WTC11 (cell line): ENCODE results near the gene MGAT3. TPM values are rescaled to one million over a fixed set of nuclear protein-coding genes. Genes with fewer than 3 reads are reported as not detected.

ENCODE experiments used
- ATAC-seq: fragments of 200-7000 bp; cut with Tn5 transposase; 2 replicates; pipeline ENCODE4 v1.10.0; 2021; ENCODE audit warnings: mild to moderate bottlenecking, moderate library complexity
- CTCF ChIA-PET: fragments of 300-600 bp; sonication (Branson Sonifier 250); formaldehyde crosslinking; loops from one replicate; lab custom pipeline; 2021; ENCODE audit warnings: antibody characterized with exemption; lab: Charles Lee
- POLR2A ChIA-PET: fragments of 350-600 bp; sonication (Branson Sonifier 250); formaldehyde crosslinking; loops from one replicate; lab custom pipeline; 2021; ENCODE audit warnings: antibody characterized with exemption; lab: Charles Lee
- DNase-seq: peaks from one replicate; pipeline ENCODE4 v3.0.0; 2021; ENCODE audit warnings: low spot score
- H3K27ac Mint-ChIP-seq: 2 replicates; pipeline ENCODE4 v1.8.0; 2021; ENCODE audit warnings: mixed read lengths
- H3K27me3 Mint-ChIP-seq: 2 replicates; pipeline ENCODE4 v1.8.0; 2021; ENCODE audit warnings: low read depth, mild to moderate bottlenecking, moderate library complexity, mixed read lengths
- H3K36me3 Mint-ChIP-seq: 2 replicates; pipeline ENCODE4 v1.8.0; 2021; ENCODE audit warnings: mixed read lengths
- H3K4me1 Mint-ChIP-seq: 2 replicates; pipeline ENCODE4 v1.8.0; 2022; ENCODE audit warnings: mixed read lengths
- H3K4me3 Mint-ChIP-seq: 2 replicates; pipeline ENCODE4 v1.8.0; 2021; ENCODE audit warnings: mild to moderate bottlenecking, moderate library complexity, mixed read lengths
- H3K9me3 Mint-ChIP-seq: 2 replicates; pipeline ENCODE4 v1.8.0; 2021; ENCODE audit warnings: mixed read lengths
- AFF4 ChIP-seq: sonication (generic); formaldehyde crosslinking; IDR thresholded peaks from 2 replicates; pipeline ENCODE4 v1.8.1; 2023; ENCODE audit warnings: mild to moderate bottlenecking, missing genetic modification reagents, borderline replicate concordance
- CBFB ChIP-seq: sonication (generic); formaldehyde crosslinking; IDR thresholded peaks from 2 replicates; pipeline ENCODE4 v1.8.1; 2022; ENCODE audit warnings: mild to moderate bottlenecking, low read depth, missing genetic modification reagents
- E2F4 ChIP-seq: sonication (generic); formaldehyde crosslinking; IDR thresholded peaks from 2 replicates; pipeline ENCODE4 v1.8.1; 2022; ENCODE audit warnings: low read depth, mild to moderate bottlenecking, moderate library complexity, missing genetic modification reagents, borderline replicate concordance
- EMX1 ChIP-seq: fragments of 250-450 bp; sonication (Bioruptor Pico); IDR thresholded peaks from 2 replicates; pipeline ENCODE4 v1.8.0; 2021; ENCODE audit warnings: mild to moderate bottlenecking
- ERG ChIP-seq: fragments of 250-450 bp; sonication (Bioruptor Pico); IDR thresholded peaks from 2 replicates; pipeline ENCODE4 v1.8.0; 2021; ENCODE audit warnings: mild to moderate bottlenecking
- GRHL2 ChIP-seq: fragments of 250-450 bp; sonication (Bioruptor Pico); IDR thresholded peaks from 2 replicates; pipeline ENCODE4 v1.8.0; 2022; ENCODE audit warnings: mild to moderate bottlenecking, moderate library complexity; ENCODE audit not compliant: insufficient replicate concordance, severe bottlenecking
- GTF2I ChIP-seq: fragments of 250-450 bp; sonication (Bioruptor Pico); conservative IDR thresholded peaks from 2 replicates; pipeline ENCODE4 v1.4.0; 2021; ENCODE audit warnings: mild to moderate bottlenecking
- JUN ChIP-seq: sonication (generic); formaldehyde crosslinking; IDR thresholded peaks from 2 replicates; pipeline ENCODE4 v1.8.0; 2023; ENCODE audit warnings: mild to moderate bottlenecking, missing genetic modification reagents
- MLX ChIP-seq: sonication (generic); formaldehyde crosslinking; IDR thresholded peaks from 2 replicates; pipeline ENCODE4 v1.8.1; 2023; ENCODE audit warnings: mild to moderate bottlenecking, missing genetic modification reagents, moderate library complexity
- NR3C1 ChIP-seq: sonication (generic); formaldehyde crosslinking; conservative IDR thresholded peaks from 2 replicates; pipeline ENCODE4 v1.8.1; 2023; ENCODE audit warnings: low read depth, mild to moderate bottlenecking, missing genetic modification reagents
- PRDM15 ChIP-seq: sonication (generic); formaldehyde crosslinking; IDR thresholded peaks from 2 replicates; pipeline ENCODE4 v1.8.0; 2022; ENCODE audit warnings: missing genetic modification reagents
- PREB ChIP-seq: sonication (generic); formaldehyde crosslinking; IDR thresholded peaks from 2 replicates; pipeline ENCODE4 v1.8.1; 2022; ENCODE audit warnings: mild to moderate bottlenecking, missing genetic modification reagents, moderate library complexity, borderline replicate concordance
- PRRX2 ChIP-seq: fragments of 250-450 bp; sonication (Bioruptor Pico); IDR thresholded peaks from 2 replicates; pipeline ENCODE4 v1.8.0; 2021; ENCODE audit warnings: mild to moderate bottlenecking
- TEAD1 ChIP-seq: sonication (generic); formaldehyde crosslinking; IDR thresholded peaks from 2 replicates; pipeline ENCODE4 v1.8.0; 2022; ENCODE audit warnings: mild to moderate bottlenecking, missing genetic modification reagents
- USF1 ChIP-seq: sonication (generic); formaldehyde crosslinking; IDR thresholded peaks from 2 replicates; pipeline ENCODE4 v1.8.0; 2022; ENCODE audit warnings: mild to moderate bottlenecking, missing genetic modification reagents
- ZNF416 ChIP-seq: fragments of 250-450 bp; sonication (Bioruptor Pico); IDR thresholded peaks from 2 replicates; pipeline ENCODE4 v1.9.0; 2021; ENCODE audit warnings: mild to moderate bottlenecking, inconsistent platforms
- ZNF425 ChIP-seq: fragments of 250-450 bp; sonication (Bioruptor Pico); conservative IDR thresholded peaks from 2 replicates; pipeline ENCODE4 v1.9.0; 2021; ENCODE audit warnings: mild to moderate bottlenecking
- total RNA-seq: library from RNA; stranded (reverse); gene quantifications from 3 replicates; pipeline ENCODE4 v1.2.3, GENCODE V29; 2021

Gene MGAT3
- total RNA-seq, 1 experiment from 2014 or later = 11.4 TPM

GRCh38 chr22:39431821-39432251 is 25.0 kb upstream of the MGAT3 start (continued):
- no peak for TF ChIP-seq AFF4 (CRISPR knock-in tag)

- ATAC-seq (no peak), DNase-seq (no peak)
- H3K4me3 Mint-ChIP-seq = no peak overlapping the region
- H3K4me1 Mint-ChIP-seq = peaks cover 33% of the 10 kb centered on the region
- no peaks in the 10 kb centered on the region for H3K9me3 Mint-ChIP-seq
- TF ChIP-seq ERG (CRISPR knock-in tag) = no peak
- TF ChIP-seq NR3C1 (CRISPR knock-in tag) = no peak
- TF ChIP-seq PREB (CRISPR knock-in tag) = no peak
- no peak for TF ChIP-seq EMX1 (CRISPR knock-in tag)
- TF ChIP-seq PRDM15 (CRISPR knock-in tag) = no peak
- TF ChIP-seq ZNF416 (CRISPR knock-in tag) = no peak
- TF ChIP-seq E2F4 (CRISPR knock-in tag) = no peak
- TF ChIP-seq MLX = no peak
- no peak for TF ChIP-seq GRHL2
- TF ChIP-seq CBFB (CRISPR knock-in tag) = no peak
- TF ChIP-seq ZNF425 = no peak
- TF ChIP-seq JUN (CRISPR knock-in tag) = no peak
- no peak for TF ChIP-seq PRRX2
- no peak for TF ChIP-seq USF1
- no peak for TF ChIP-seq GTF2I (CRISPR knock-in tag)
- TF ChIP-seq TEAD1 (CRISPR knock-in tag) = no peak
- peaks cover 5% of the 10 kb centered on the region; the same call in 1 of the 2 replicates for H3K36me3 Mint-ChIP-seq
- CTCF ChIA-PET = no interaction called here
- no peak overlapping the region; the same call in 1 of the 2 replicates for H3K27ac Mint-ChIP-seq
- POLR2A ChIA-PET = no interaction called here
- H3K27me3 Mint-ChIP-seq = no peaks in the 10 kb centered on the region
Observed at GRCh38 chr22:39432361-39432811, 24.4 kb upstream of the MGAT3 start.
